HG02571 (cell line): ENCODE measurements around the gene EFNA2.

ENCODE experiments used
- ATAC-seq: cut with Tn5 transposase; IDR thresholded peaks from one replicate; pipeline ENCODE4 v1.9.1; 2021; ENCODE audit warnings: mild to moderate bottlenecking, moderate library complexity; ENCODE audit not compliant: unreplicated experiment

EFNA2 gene

DNA sequence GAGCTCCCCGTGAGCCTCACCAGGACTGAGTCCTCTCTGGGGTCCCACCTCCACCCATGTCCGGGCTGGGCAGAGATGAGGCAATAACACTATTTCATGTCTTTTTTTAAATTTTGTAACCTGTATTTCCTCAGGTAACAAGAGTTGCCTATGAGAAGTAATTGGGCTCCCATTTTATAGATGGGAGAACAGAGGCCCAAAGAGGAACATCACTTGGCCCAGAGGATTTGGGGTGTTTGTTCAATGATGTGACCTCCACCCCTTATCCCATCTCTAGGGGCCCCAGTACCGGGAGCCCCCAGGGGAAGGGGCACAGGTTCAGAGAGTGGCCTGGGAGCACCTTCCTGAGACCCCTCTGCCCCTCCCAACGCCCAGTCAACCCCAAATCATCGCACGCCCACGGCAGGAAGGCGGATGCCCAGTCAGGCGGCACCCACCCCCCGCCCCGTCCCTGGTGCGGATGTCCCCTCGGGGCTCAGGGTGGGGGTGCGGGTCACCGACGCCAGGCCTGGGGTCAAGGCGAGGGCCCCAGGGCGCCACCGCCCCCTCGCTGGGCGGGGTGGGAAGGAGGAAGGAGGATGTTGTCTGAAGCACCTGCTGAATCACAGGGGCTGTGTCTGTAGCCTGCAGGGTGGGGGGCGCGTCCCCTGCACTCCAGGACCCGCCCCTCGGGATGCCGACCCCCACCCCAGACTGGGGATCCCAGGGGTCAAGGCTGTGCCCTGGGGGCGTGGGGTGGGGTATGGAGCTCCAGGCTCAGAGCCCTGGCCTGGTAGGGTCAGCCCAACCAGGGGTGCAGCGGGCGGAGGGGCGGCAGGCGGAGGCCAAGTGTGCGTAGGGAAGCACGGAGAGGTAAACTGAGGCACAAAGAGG lies 25.6 kb upstream of the EFNA2 start:
- ATAC-seq, result peak; percentile 1

DNA sequence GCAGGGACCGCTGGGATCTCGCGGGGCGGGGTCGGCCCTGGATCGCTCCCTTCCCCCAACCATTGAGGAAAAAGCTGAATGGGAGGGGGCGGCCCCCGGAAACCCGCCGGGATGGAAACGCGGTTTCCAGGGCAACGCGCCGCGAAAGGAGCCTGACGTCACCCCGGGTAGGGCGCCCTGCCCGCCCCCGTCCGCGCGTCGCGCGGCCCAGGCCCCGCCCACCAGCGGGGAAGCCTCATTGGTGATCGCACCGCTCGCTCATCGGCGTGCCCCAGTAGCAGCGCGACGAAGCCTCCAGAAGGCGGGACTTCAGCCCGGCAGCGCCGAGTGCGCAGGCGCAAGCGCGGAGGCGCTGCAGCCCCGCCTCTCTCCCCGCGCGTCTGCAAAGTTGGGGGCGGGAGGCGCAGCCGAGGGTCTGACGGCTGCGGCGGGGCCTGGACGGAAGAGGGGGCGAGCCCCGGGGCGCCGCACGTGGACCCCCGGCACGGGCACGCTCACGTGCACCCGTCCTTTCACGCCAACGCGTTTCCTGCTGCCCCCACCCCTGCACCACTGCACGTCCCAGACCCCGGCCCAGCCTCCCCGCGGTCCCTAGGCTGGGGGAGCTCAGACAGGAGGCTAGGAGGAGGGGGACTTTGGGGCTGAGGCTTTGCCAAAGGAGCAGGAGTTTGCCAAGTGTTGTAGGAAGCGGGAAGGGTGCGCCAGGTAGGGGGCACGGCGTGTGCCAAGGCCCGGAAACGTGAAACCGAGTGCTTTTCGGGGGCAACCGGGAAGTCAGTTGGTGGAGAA lies 24.7 kb upstream of the EFNA2 start:
- ATAC-seq, result peak; percentile 43

DNA sequence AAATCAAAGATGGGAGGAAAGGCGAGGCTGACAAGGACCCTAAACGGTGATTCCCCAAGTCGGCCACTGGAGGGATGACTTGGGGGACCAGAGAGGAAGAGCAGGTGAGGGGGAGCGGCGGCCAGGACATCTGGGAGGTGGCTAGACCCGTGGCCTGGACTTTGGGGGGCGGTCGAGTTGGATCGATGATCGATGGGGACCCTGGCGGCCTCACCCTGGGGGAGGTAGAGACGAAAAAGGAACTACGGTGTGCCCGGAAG lies 24.2 kb upstream of the EFNA2 start:
- ATAC-seq, result no peak

- ATAC-seq, result no peak
Measured at GRCh38 chr19:1261798-1262622, 23.7 kb upstream of the EFNA2 start.

GRCh38 chr19:1262623-1263123 lies 23.0 kb upstream of the EFNA2 start:
- ATAC-seq, result no peak

DNA sequence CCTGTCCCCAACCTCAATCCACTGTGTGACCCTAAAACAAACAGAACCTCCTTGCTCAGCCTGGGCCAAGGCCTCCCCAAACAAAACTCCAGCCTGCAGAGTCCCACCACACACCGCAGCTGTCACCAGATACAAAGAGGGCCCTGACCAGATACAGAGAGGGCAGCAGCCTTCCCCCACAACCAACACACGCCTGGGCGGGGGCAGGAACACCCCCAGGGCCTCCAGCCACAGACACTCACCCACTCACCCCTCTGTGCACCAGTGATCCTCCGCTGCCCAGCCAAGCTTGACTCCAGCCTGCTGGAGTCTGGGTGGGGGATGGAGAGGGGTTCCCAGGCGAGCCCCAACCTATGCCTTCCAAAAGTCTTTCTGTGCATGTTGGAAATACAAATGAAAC lies 22.5 kb upstream of the EFNA2 start:
- no peak for ATAC-seq

DNA sequence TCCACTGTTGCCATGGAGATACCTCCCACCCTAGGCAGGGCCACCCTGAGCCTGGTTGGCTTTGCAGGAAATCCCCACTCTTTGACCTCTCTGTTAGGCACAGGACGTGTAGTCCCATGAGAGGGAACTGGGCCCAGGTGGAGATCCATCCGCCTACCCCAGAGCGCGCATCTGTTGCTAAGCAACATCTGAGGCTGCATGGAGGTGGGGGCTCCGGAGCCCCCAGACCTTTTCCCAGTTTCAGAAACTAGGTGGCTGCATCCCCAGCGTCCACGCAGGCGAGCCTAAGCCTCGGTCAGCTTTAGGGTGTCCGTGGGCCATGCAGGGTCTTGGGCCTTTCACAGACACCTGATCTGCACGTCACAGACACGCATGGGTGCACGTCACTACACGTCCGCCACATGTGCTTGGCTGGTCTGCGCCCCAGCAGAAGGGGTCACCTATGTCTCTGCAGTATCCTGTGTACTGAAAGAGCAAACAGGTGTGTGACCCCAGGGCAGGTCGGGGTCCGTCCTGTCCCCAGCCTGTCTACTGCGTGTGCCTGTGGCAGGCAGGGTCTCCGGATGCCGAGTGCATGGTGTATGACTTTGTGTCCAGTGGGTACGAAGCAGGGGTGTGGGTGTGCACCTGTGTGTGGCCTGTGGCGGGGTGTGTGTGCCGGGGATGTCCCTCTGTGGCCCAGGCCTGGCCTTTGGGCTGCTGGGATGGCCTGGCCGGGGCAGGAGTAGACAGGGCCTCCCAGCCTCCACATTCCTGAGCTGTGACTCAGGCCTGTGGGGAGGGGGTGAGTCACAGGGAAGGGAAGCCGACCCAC lies 20.7 kb upstream of the EFNA2 start:
- ATAC-seq, result no peak

GRCh38 chr19:1265615-1266128 lies 20.0 kb upstream of the EFNA2 start:
- no peak for ATAC-seq

- no peak for ATAC-seq
Measured at GRCh38 chr19:1266129-1266915, 19.4 kb upstream of the EFNA2 start.

- ATAC-seq, result no peak
Measured at GRCh38 chr19:1266916-1267476, 18.7 kb upstream of the EFNA2 start.

DNA sequence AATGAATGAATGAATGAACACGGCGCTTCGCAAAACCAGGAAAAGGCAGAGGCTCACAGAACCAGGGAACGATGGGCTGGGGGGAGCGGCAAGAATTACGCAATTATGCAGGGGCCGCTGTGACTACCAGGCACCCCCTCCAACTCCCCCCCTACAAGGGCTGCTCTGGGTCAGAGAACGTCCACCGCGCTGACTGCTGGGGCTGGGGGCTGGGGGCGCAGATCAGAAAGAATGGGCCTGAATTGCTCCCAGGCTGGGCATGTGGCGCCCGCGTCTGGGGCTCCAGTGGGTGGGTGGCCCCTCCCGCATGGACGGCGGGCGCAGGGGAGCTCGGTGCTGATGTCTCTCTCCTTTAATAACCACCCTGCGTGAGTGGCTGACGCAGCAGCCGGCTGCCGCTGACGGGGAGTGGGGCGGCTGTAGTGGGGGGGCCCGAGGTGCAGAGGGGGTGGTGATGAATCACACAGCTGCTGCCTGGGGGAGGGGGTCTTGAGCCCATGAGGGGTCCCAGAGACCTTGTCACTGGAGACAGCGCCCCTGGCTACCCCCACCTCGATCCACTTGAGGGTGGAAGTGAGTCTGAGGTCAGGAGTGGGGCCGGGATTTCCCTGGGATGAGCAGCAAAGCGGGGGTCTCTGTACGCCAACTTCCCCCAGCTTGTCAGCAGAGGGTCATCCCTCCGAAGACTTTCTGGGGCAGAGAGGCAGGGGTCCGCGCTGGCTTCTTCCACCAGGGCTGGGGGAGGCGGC lies 18.0 kb upstream of the EFNA2 start:
- ATAC-seq, result no peak

DNA sequence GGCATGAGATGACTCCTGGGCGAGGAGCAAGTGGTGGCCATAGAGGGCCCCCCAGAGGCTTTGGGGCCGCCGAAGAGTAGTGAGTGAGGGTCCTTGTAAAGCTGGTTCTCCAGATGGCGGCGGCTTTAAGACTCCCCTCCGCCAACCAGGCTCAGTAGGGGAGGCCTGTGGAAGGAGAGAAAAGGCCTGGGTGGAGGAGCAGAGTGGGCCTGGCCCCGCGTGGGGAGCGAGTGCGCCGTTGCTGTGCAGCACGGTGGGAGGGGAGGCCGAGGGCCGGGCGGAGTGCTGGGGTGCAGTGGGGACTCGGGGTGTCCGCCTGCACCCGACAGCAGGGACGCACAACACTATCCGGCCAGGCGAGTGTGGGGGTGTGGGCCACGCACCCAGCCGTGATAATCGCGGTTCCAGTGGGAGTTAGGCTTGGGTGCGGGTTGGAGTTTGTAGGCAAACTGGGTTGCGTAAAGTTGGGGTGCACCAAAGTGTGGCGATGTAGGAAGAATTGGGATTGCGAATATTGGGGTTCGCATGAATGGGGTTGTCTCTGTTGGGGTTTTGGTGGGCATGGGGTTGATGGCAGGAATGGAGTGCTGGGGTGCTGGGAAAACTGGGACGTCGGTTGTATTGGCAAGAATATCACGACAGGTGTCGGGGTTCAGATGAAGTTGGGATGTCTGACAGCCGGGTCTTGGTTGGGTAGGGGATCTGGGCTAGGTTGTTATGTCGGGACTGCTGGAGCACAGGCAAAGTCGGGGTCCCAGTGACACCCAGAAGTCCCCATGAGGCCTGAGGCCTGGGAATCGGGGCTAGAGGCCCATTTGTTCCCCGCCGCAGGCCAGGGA lies 17.2 kb upstream of the EFNA2 start:
- no peak for ATAC-seq

DNA sequence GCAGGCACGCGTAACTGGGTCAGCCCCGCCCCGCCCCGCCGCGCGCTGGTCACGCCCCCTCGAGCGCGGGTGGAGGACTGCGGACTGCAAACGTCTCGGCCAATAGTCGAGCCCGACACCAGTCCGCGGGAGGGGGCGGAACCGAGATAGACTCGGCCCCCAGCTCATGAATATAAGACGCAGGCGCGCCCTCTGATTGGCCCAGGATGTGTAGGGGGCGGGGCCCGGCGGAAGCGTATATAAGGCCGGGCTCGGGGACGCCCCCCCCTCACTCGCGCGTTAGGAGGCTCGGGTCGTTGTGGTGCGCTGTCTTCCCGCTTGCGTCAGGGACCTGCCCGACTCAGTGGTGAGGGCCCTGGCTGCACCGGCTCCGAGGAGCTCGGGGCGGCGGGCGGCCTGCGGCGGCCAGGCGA lies 16.6 kb upstream of the EFNA2 start, which contains the start of gene CIRBP:
TSS of gene CIRBP (plus strand) at position 268 of the 413 bp plus-strand sequence. CDS start 1,602 bp downstream, outside the sequence.
- ATAC-seq, result peak; percentile 53

GRCh38 chr19:1269478-1270212 lies 16.0 kb upstream of the EFNA2 start:
- peak; percentile 25 for ATAC-seq

- ATAC-seq, result no peak
Measured at GRCh38 chr19:1270213-1270853, 15.3 kb upstream of the EFNA2 start.

DNA sequence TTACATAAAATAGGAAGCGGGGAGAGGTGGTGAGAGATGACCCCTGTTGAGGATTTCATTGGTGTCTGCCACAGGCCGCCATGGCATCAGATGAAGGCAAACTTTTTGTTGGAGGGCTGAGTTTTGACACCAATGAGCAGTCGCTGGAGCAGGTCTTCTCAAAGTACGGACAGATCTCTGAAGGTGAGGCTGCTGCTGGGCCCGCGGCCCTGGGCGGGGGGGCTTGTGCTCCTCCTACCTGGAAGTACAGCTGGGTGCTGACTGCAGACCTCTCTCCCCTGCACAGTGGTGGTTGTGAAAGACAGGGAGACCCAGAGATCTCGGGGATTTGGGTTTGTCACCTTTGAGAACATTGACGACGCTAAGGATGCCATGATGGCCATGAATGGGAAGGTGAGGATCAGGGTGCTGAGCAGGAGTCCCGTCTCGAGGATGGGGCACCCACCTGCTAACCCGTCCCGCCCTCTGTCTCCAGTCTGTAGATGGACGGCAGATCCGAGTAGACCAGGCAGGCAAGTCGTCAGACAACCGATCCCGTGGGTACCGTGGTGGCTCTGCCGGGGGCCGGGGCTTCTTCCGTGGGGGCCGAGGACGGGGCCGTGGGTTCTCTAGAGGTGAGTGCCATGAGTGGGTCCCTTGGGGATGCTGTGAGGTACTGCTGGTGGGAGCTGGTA lies 14.7 kb upstream of the EFNA2 start:
- no peak for ATAC-seq
